ENCODE results near the gene COX10. TPM values are rescaled to one million over a fixed set of nuclear protein-coding genes. Genes with fewer than 3 reads are reported as not detected.

Gene COX10
- 21.2 and 21.5 TPM in 2 replicates for total RNA-seq

GRCh38 chr17:14069251-14070021, at the start of gene COX10:
Gene COX10 (plus strand): TSS chr17:14069504. CDS start chr17:14069606, 102 bp downstream.

GRCh38 chr17:14236762-14237161, 167.5 kb downstream of the COX10 start, which contains the start of gene CDRT15:
Gene CDRT15 (minus strand): TSS chr17:14236862. CDS start chr17:14236833, 29 bp downstream.

Other genes starting within 250 kb of the COX10 start
- gene CDRT15, start 167.4 kb downstream of the COX10 start, total RNA-seq: not detected in 2 replicates
- 0.21 and 0.34 TPM in 2 replicates for gene HS3ST3B1, start 231.6 kb downstream of the COX10 start, total RNA-seq

Data from nasal cavity respiratory epithelium epithelial cell of viscerocranial mucosa (primary cell).